SU-DHL-6 (cell line): ENCODE measurements around the gene UPK3BL2.
"Not testable (repeated sequence)": the region's sequence is repeated elsewhere in the genome, so short reads cannot be mapped to it uniquely, and the experiment has no call there.

ENCODE experiments used
- EZH2phosphoT487 ChIP-seq: fragments of 200-600 bp; sonication (generic), shearing (Covaris generic); conservative IDR thresholded peaks from 2 replicates; pipeline ENCODE4 v1.6.1; 2018; ENCODE audit warnings: mild to moderate bottlenecking, antibody characterized with exemption, low read length, moderate library complexity, mixed read lengths
- TF ChIP-seq, protein P1 (sequence below): fragments of 200-600 bp; sonication (generic); IDR thresholded peaks from one replicate; pipeline ENCODE4 v1.5.1; 2017; ENCODE audit warnings: antibody characterized with exemption, mild to moderate bottlenecking, low read length, moderate library complexity; ENCODE audit not compliant: insufficient read depth, poor library complexity, severe bottlenecking

DNA sequence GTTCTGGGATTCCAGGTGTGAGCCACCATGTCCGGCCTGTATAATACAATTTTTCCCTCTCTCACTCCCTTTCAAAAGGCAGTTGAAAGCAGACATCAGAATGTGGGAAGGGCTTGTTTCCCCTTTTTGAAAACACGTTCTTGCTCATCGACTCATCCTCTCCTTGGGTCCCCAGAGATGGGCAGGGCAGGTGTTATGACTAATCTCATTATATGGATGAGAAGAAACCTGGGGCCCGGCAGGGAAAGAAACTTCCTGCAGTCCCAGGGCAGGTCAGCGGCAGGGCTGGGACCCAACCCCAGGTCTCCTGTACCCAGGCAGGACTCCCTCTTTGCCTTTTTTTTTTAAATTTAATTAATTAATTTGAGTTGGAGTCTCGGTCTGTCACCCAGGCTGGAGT lies 2.9 kb upstream of the UPK3BL2 start:
- TF ChIP-seq EZH2phosphoT487 = not testable (repeated sequence)
- TF ChIP-seq, protein P1, sequence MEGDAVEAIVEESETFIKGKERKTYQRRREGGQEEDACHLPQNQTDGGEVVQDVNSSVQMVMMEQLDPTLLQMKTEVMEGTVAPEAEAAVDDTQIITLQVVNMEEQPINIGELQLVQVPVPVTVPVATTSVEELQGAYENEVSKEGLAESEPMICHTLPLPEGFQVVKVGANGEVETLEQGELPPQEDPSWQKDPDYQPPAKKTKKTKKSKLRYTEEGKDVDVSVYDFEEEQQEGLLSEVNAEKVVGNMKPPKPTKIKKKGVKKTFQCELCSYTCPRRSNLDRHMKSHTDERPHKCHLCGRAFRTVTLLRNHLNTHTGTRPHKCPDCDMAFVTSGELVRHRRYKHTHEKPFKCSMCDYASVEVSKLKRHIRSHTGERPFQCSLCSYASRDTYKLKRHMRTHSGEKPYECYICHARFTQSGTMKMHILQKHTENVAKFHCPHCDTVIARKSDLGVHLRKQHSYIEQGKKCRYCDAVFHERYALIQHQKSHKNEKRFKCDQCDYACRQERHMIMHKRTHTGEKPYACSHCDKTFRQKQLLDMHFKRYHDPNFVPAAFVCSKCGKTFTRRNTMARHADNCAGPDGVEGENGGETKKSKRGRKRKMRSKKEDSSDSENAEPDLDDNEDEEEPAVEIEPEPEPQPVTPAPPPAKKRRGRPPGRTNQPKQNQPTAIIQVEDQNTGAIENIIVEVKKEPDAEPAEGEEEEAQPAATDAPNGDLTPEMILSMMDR = not testable (repeated sequence)
